A673 (cell line): ENCODE results near the gene PROKR2. TPM values are rescaled to one million over a fixed set of nuclear protein-coding genes. Genes with fewer than 3 reads are reported as not detected.

Experiments used
- BruUV-seq: library from RNA; stranded (reverse); fragments of 400-500 nt; replicated peaks from 2 replicates; lab custom pipeline; 2021; lab: Mats Ljungman, UMichigan
- CTCF ChIA-PET: fragments of 300-600 bp; sonication (Branson Sonifier 250); formaldehyde crosslinking; loops from one replicate; lab custom pipeline; 2022; ENCODE audit warnings: antibody characterized with exemption; lab: Charles Lee
- POLR2A ChIA-PET: fragments of 300-600 bp; sonication (Branson Sonifier 250); formaldehyde crosslinking; loops from one replicate; lab custom pipeline; 2022; ENCODE audit warnings: antibody characterized with exemption; ENCODE audit not compliant: low non-redundant PET; lab: Charles Lee
- DNase-seq: peaks from one replicate; pipeline ENCODE4 v3.0.0-alpha.2; 2015; ENCODE audit warnings: low spot score
- H3K27ac ChIP-seq: fragments of 200-600 bp; sonication (generic); 2 replicates; pipeline ENCODE4 v1.5.1; 2016; ENCODE audit warnings: mixed run types, low read depth, mild to moderate bottlenecking, mixed read lengths, antibody characterized with exemption, low read length; ENCODE audit not compliant: poor library complexity, severe bottlenecking
- H3K27me3 ChIP-seq: fragments of 200-600 bp; sonication (generic); replicated peaks from 2 replicates; pipeline ENCODE4 v1.6.1; 2017; ENCODE audit warnings: mixed run types, low read depth, mild to moderate bottlenecking, mixed read lengths, antibody characterized with exemption, low read length; ENCODE audit not compliant: insufficient read depth, poor library complexity
- H3K36me3 ChIP-seq: fragments of 200-600 bp; sonication (generic); 2 replicates; pipeline ENCODE4 v1.6.1; 2016; ENCODE audit warnings: mixed run types, mild to moderate bottlenecking, mixed read lengths, antibody characterized with exemption, low read length; ENCODE audit not compliant: insufficient read depth, poor library complexity, severe bottlenecking
- H3K4me1 ChIP-seq: fragments of 200-600 bp; sonication (generic); 2 replicates; pipeline ENCODE4 v1.6.1; 2017; ENCODE audit warnings: mixed run types, mild to moderate bottlenecking, mixed read lengths, antibody characterized with exemption, low read length; ENCODE audit not compliant: insufficient read depth, poor library complexity, severe bottlenecking
- H3K4me3 ChIP-seq: fragments of 200-600 bp; sonication (generic); 2 replicates; pipeline ENCODE4 v1.5.1; 2016; ENCODE audit warnings: low read depth, mixed run types, mild to moderate bottlenecking, mixed read lengths, low read length; ENCODE audit not compliant: poor library complexity, severe bottlenecking
- H3K9me3 ChIP-seq: fragments of 200-600 bp; sonication (generic); 2 replicates; pipeline ENCODE4 v1.6.1; 2016; ENCODE audit warnings: mixed run types, low read depth, mild to moderate bottlenecking, mixed read lengths, antibody characterized with exemption, low read length; ENCODE audit not compliant: poor library complexity, severe bottlenecking
- EZH2 ChIP-seq: fragments of 200-600 bp; sonication (generic); IDR thresholded peaks from 2 replicates; pipeline ENCODE4 v1.6.1; 2017; ENCODE audit warnings: borderline replicate concordance, low read depth, mild to moderate bottlenecking, mixed read lengths, antibody characterized with exemption, low read length; ENCODE audit not compliant: poor library complexity, severe bottlenecking
- intact Hi-C: fragments of 100-400 bp; cut with micrococcal nuclease; formaldehyde crosslinking; loops from one replicate; pipeline ENCODE4 v1.10.0; 2022; ENCODE audit not compliant: unreplicated experiment
- total RNA-seq: library from RNA; stranded (reverse); gene quantifications from 2 replicates; pipeline ENCODE4 v1.2.3, GENCODE V29; 2021
- TF ChIP-seq, protein P1 (sequence below): fragments of 300-800, 200-600 bp; sonication (generic); conservative IDR thresholded peaks from 2 replicates; pipeline ENCODE4 v1.5.1; 2017; ENCODE audit warnings: low read depth, mild to moderate bottlenecking, antibody characterized with exemption, low read length, moderate library complexity, mixed read lengths

PROKR2 gene
- total RNA-seq, 1 experiment from 2014 or later, result not detected

DNA sequence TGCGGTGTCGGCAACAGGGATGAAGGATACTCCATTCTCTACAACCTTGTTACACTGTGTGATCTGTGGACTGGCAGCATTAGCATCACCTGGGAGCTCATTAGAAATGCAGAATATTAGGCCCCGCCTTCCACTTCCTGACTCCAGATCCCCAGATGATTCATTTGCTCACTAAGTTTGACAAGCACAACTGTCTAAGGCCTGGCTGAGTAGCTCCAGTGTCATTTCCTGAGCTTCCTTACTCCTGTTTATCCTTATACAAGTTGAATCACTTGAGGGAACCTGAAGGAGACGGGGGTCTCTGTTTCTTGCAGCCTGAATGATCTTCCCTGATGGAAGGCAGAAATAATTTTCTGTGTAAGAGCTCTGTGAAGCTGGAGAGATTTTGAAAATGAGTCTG lies 32.7 kb upstream of the PROKR2 start:
- POLR2A ChIA-PET, result interaction anchor here (0.6 kb wide), 1 partner anchor 121 kb away, joined by 3 read pairs; no protein-coding TSS in a partner anchor
- BruUV-seq, result no TSS peak

DNA sequence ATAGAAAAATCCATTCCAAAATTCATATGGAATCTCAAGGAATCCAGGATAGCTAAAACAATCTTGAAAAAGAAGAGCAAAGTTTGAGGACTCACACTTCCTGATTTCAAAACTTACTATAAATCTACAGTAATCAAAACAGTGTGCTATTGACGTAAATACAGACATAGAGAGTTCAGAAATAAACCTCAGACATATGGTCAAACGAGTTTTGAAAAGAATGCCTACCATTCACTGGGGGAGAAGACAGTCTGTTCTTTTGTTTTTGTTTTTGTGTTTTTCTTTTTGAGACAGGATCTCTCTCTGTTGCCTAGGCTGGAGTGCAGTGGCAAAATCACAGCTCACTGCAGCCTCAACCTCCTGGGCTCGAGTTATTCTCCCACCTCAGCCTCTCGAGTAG lies 25.3 kb upstream of the PROKR2 start:
- no peaks in the 10 kb centered on the region for H3K9me3 ChIP-seq
- no TSS peak for BruUV-seq
- H3K4me1 ChIP-seq, result no peaks in the 10 kb centered on the region
- no peak overlapping the region for H3K27ac ChIP-seq
- intact Hi-C loops, result no loop called here
- H3K36me3 ChIP-seq, result no peaks in the 10 kb centered on the region
- ChIA-PET POLR2A (no interaction called here), CTCF (no interaction called here)
- no peak for DNase-seq
- TF ChIP-seq EZH2, result no peak
- TF ChIP-seq, protein P1, sequence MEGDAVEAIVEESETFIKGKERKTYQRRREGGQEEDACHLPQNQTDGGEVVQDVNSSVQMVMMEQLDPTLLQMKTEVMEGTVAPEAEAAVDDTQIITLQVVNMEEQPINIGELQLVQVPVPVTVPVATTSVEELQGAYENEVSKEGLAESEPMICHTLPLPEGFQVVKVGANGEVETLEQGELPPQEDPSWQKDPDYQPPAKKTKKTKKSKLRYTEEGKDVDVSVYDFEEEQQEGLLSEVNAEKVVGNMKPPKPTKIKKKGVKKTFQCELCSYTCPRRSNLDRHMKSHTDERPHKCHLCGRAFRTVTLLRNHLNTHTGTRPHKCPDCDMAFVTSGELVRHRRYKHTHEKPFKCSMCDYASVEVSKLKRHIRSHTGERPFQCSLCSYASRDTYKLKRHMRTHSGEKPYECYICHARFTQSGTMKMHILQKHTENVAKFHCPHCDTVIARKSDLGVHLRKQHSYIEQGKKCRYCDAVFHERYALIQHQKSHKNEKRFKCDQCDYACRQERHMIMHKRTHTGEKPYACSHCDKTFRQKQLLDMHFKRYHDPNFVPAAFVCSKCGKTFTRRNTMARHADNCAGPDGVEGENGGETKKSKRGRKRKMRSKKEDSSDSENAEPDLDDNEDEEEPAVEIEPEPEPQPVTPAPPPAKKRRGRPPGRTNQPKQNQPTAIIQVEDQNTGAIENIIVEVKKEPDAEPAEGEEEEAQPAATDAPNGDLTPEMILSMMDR, result no peak
- no peak overlapping the region for H3K4me3 ChIP-seq
- H3K27me3 ChIP-seq, result peaks cover 33% of the 10 kb centered on the region

More for the DNA sequence above, 32.7 kb upstream of the PROKR2 start:
- H3K27ac ChIP-seq, result no peak overlapping the region
- peak; percentile 10 for DNase-seq
- CTCF ChIA-PET, result no interaction called here
- no peaks in the 10 kb centered on the region for H3K9me3 ChIP-seq
- H3K27me3 ChIP-seq, result no peaks in the 10 kb centered on the region
- H3K4me1 ChIP-seq, result peaks cover 2% of the 10 kb centered on the region
- TF ChIP-seq, protein P1, result no peak
- TF ChIP-seq EZH2, result no peak
- no peaks in the 10 kb centered on the region for H3K36me3 ChIP-seq
- H3K4me3 ChIP-seq, result no peak overlapping the region
- intact Hi-C loops, result no loop called here

DNA sequence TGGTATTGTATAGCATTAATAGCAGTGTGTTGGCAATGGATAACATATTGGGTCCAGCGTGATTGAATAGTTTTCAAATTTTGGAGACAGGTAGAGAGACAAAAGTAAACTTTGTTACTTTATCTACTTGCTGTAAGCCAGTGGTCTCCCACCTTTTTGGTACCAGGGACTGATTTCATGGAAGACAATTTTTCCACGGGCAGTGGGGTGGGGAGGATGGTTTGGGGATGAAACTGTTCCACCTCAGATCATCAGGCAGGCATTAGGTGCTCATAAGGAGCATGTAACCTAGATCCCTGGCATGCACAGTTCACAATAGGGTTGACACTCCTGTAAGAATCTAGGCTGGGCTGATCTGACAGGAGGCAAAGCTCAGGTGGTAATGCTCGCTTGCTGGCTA lies 14.6 kb upstream of the PROKR2 start:
- Histone ChIP-seq H3K4me1 (no peaks in the 10 kb centered on the region), H3K9me3 (no peaks in the 10 kb centered on the region), H3K27ac (no peak overlapping the region), H3K4me3 (no peak overlapping the region), H3K27me3 (peaks cover 69% of the 10 kb centered on the region), H3K36me3 (no peaks in the 10 kb centered on the region)
- no TSS peak for BruUV-seq
- ChIA-PET POLR2A (no interaction called here), CTCF (no interaction called here)
- no peak for DNase-seq
- intact Hi-C loops, result no loop called here
- TF ChIP-seq EZH2, result no peak
- TF ChIP-seq, protein P1, result no peak
